ENCODE results near the gene IGF2BP2. TPM values are rescaled to one million over a fixed set of nuclear protein-coding genes. Genes with fewer than 3 reads are reported as not detected.

The IGF2BP2 gene
- total and polyA plus RNA-seq, 2 of the 8 experiments (the other 6 are each of a cell fraction or from before 2014, with no cell fraction given) = 7.4 to 121 TPM

- H3K18ac ChIP-seq (ENCODE audit: extremely low read depth, low read length) = no peak overlapping the region
- H3K79me1 ChIP-seq (ENCODE audit: low read depth, low read length) = peaks cover 11% of the 10 kb centered on the region
- no peaks in the 10 kb centered on the region for H3K23me2 ChIP-seq (ENCODE audit: low read depth, low read length)
- H4K91ac ChIP-seq (replicated peaks; ENCODE audit: insufficient read length, low read length) = no peak overlapping the region
- H2BK12ac ChIP-seq (ENCODE audit: low read depth, low read length) = no peak overlapping the region
- DNase-seq (ENCODE audit: low read depth in 1 of 2, low spot score in 2 of 2) (no peak), FAIRE-seq (no peak)
- H3K27ac ChIP-seq (ENCODE audit: low read depth, low read length) = no peak overlapping the region
- peaks cover 9 to 94% of the 10 kb centered on the region in 2 experiments for H3K79me2 ChIP-seq (ENCODE audit: control insufficient read depth in 1 of 2, insufficient read depth in 2 of 2, low read length in 2 of 2)
- H3K14ac ChIP-seq (ENCODE audit: insufficient read length) = no peak overlapping the region
- no peak overlapping the region for H2BK15ac ChIP-seq (ENCODE audit: low read length)
- no peak overlapping the region for H2BK5ac ChIP-seq (ENCODE audit: low read depth, low read length)
- H3K27me3 ChIP-seq (replicated peaks in 1 of 4; ENCODE audit: control insufficient read depth in 3 of 4, extremely low read depth in 1 of 4, insufficient read depth in 3 of 4, low read length in 3 of 4) = no peaks in the 10 kb centered on the region
- no peak overlapping the region for H3K4me3 ChIP-seq (ENCODE audit: extremely low read depth in 1 of 4, insufficient read depth in 2 of 4, low read depth in 3 of 4, low read length in 4 of 4)
- H3K9ac ChIP-seq (replicated peaks in 1 of 4; ENCODE audit: extremely low read depth in 1 of 4, low read depth in 3 of 4, low read length in 3 of 4) = no peak overlapping the region
- H2AK5ac ChIP-seq (ENCODE audit: low read depth, low read length) = no peak overlapping the region
- no peak overlapping the region for H2BK120ac ChIP-seq (replicated peaks; ENCODE audit: low read depth, low read length)
- no peak overlapping the region for H3K4ac ChIP-seq (replicated peaks; ENCODE audit: insufficient read length, low read depth, low read length)
- H3K56ac ChIP-seq (replicated peaks; ENCODE audit: insufficient read length, low read depth, low read length) = no peak overlapping the region
- peaks cover 0 to 28% (median 11%) of the 10 kb centered on the region in 4 experiments; a peak in 6 of 7 replicates for H3K4me1 ChIP-seq (replicated peaks in 1 of 4; ENCODE audit: control insufficient read depth in 3 of 4, insufficient read depth in 4 of 4, low read length in 3 of 4)
- no peaks in the 10 kb centered on the region for H3K36me3 ChIP-seq (ENCODE audit: control insufficient read depth in 2 of 4, insufficient read depth in 4 of 4, low read length in 3 of 4)
- H3K23ac ChIP-seq (ENCODE audit: insufficient read length) = no peak overlapping the region
- POLR2A ChIA-PET (ENCODE audit: partially characterized antibody) = interaction anchor here (0.8 to 2.6 kb wide), 9 partner anchors 11 to 205 kb away, joined by 3 to 11 read pairs (median 3); partner anchors contain the start of gene TRA2B
- H2BK20ac ChIP-seq (ENCODE audit: low read length) = no peak overlapping the region
- H4K20me1 ChIP-seq (replicated peaks in 1 of 2; ENCODE audit: control insufficient read depth in 1 of 2, insufficient read depth in 2 of 2, low read length in 2 of 2) = peaks cover 10 to 12% of the 10 kb centered on the region in 2 experiments
- no peak overlapping the region for H4K8ac ChIP-seq (ENCODE audit: extremely low read depth, insufficient read depth, low read length)
- no peak overlapping the region for H2AFZ ChIP-seq (ENCODE audit: low read length)
- no peak overlapping the region for H4K5ac ChIP-seq (ENCODE audit: insufficient read length, low read depth, low read length)
- CTCF ChIA-PET (ENCODE audit: partially characterized antibody) = interaction anchor here (0.7 to 21.4 kb wide), 25 partner anchors 9 to 211 kb away, joined by 3 to 345 read pairs (median 5); partner anchors contain the start of gene IGF2BP2
- H3K9me3 ChIP-seq (ENCODE audit: insufficient read depth in 2 of 2, low read depth in 1 of 2, low read length in 1 of 2) = no peaks in the 10 kb centered on the region
- WGBS, 2 experiments (ENCODE audit: extremely low coverage in 1 of 2, insufficient coverage in 1 of 2, insufficient read length in 1 of 2, insufficient replicate concordance in 2 of 2, low coverage in 1 of 2, low lambda C conversion rate in 2 of 2, missing lambda C conversion rate in 1 of 2) = 74% methylated on average over 1 of the region's 1 CpG; no CpG with 5 or more reads in 1 of the 2 experiments
- no peak overlapping the region for H3K4me2 ChIP-seq (ENCODE audit: insufficient read depth in 1 of 2, low read depth in 2 of 2, low read length in 2 of 2)
- TF ChIP-seq E2F6 (IDR thresholded peaks at IDR 0.05) (no peak), CTCF (IDR thresholded peaks at IDR 0.05; ENCODE audit: control extremely low read depth in 1 of 3, insufficient read depth in 1 of 3, low read depth in 1 of 3, low read length in 3 of 3) (no peak), KDM4A (IDR thresholded peaks at IDR 0.05; ENCODE audit: low read depth, low read length, severe bottlenecking) (no peak), KDM1A (IDR thresholded peaks at IDR 0.05; ENCODE audit: borderline replicate concordance, low read length) (no peak), EZH2 (IDR thresholded peaks at IDR 0.05; ENCODE audit: low read depth, low read length, severe bottlenecking) (no peak), BRCA1 (IDR thresholded peaks at IDR 0.05; ENCODE audit: low read depth, low read length) (no peak), POLR2A (IDR thresholded peaks at IDR 0.05; ENCODE audit: control extremely low read depth in 1 of 2, low read depth in 2 of 2, low read length in 2 of 2) (no peak), JUND (IDR thresholded peaks at IDR 0.05; ENCODE audit: low read length) (no peak), KDM5A (IDR thresholded peaks at IDR 0.05; ENCODE audit: low read length) (no peak)
- TF ChIP-seq, protein P1, sequence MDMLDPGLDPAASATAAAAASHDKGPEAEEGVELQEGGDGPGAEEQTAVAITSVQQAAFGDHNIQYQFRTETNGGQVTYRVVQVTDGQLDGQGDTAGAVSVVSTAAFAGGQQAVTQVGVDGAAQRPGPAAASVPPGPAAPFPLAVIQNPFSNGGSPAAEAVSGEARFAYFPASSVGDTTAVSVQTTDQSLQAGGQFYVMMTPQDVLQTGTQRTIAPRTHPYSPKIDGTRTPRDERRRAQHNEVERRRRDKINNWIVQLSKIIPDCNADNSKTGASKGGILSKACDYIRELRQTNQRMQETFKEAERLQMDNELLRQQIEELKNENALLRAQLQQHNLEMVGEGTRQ (IDR thresholded peaks at IDR 0.05; ENCODE audit: low read length) = no peak
Observed at GRCh38 chr3:185732782-185733181, 92.1 kb downstream of the IGF2BP2 start.

Measured in H1 (cell line).